ENCODE data around the gene MEAF6.

MEAF6 gene

GRCh38 chr1:37483785-37484184 lies 30.8 kb downstream of the MEAF6 start:
- no peak for DNase-seq

- DNase-seq, result no peak
Observed at GRCh38 chr1:37482796-37483744, 31.5 kb downstream of the MEAF6 start.

DNA sequence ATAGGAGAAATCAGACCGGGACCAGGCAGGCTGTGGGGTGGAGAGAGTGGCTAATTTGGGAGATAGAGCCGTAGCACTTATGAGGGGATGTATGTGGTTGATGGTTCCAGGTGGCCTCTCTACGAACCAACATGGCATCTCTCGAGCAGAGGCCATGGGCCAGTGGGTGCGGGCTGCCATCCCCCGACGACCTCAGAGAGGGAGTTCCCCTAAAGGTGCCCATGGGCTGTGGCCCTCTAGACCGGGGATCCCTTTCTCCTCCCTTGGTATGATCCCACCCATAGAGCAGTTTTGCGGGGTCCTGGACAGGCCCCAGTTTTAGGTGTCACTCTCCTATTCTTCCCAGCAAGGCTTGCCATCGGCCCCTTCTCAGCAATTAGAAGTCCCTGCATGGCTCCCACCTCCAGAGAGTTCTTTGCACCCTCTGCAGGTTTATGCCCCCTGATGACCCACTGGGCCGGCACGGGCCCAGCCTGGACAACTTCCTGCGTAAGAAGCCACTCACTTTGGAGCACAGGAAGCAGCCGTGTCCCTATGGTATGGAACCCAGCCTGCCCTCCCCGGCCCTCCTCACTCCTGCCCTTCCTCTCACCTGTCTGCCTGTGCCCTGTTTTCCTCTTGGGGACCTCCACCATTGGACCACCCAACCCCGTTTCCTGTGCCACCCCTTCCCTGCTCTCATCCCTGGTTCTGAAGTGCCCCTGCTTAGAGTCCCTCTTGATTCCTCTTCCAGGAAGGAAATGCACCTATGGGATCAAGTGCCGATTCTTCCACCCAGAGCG lies 32.4 kb downstream of the MEAF6 start:
- DNase-seq, result no peak

DNA sequence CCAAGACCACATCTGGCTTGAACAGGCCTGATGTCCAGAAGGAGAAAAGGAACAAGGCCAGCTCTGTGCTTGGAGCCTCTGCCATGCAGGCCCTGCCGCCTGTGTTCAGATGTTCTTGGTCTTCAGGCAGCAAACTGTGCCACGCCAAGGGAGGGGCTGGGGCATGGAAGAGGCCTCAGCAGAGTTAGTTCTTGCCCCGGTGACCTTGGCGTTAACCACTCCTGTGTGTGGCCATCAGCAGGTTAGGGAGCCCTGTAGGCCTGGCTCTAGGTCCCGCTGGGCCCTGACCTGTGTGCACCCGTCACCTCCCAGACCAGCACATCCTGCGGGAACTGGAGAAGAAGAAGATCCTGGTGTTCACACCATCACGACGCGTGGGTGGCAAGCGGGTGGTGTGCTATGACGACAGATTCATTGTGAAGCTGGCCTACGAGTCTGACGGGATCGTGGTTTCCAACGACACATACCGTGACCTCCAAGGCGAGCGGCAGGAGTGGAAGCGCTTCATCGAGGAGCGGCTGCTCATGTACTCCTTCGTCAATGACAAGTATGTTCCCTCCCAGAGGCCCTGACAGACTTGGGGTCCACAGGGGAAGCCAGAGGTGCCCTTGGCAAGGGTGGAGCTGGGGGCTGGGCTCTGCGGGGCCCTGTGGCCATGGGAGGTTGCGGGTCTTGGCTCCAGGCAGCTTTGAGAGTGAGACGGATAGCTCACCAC lies 33.1 kb downstream of the MEAF6 start:
- peak in 1 of 5 donors; percentile 5 for DNase-seq

- DNase-seq, result no peak
Observed at GRCh38 chr1:37480581-37481288, 33.8 kb downstream of the MEAF6 start.

- DNase-seq, result no peak
Observed at GRCh38 chr1:37480125-37480466, 34.5 kb downstream of the MEAF6 start.

DNA sequence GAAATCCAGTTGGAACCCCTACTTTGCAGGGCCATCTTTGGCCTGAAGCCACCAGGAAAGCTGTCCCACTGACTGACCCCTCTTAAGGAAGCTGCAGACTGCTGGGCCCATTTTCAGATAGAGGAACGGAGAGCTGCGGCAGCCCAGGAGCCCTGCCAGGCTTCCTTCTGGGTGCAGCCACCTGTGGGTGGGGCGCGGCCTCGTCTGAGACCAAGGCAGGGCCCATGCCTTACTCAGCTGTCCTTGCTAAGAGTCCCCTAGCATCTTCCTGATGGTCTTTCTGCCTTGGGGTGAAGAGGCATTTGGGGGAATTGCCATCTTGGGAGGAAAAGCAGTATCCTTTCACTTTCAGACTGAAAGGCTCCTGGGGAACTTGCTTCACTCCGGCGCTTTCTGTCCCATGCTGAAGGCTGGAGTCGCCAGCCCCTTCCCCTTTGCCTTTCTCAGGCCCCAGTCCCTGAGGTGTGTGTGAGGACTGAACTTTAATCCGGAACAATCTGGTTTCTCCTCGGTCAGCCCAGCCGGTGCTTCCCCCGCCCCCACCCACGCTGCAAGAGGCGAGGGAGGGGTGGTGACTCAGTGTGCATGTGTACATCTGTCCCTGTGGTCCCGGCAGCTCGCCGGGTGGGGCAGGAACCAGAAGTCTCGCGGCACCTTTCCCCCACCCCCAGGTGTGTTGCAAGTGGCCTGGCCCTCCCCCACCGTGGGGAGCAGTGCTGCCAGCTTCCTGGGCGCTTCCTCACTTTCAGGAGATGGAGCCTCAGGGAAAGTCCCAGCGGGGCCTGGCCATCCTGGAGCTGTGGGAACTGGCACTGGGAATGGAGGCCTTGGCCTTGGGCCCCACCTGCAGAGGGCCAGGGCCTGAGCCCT lies 35.1 kb downstream of the MEAF6 start:
- DNase-seq, result peak; percentile 75 to 92 (median 79)

- peak in 2 of 5 donors; percentile 34 to 63 for DNase-seq
Observed at GRCh38 chr1:37478890-37479254, 35.7 kb downstream of the MEAF6 start.

DNA sequence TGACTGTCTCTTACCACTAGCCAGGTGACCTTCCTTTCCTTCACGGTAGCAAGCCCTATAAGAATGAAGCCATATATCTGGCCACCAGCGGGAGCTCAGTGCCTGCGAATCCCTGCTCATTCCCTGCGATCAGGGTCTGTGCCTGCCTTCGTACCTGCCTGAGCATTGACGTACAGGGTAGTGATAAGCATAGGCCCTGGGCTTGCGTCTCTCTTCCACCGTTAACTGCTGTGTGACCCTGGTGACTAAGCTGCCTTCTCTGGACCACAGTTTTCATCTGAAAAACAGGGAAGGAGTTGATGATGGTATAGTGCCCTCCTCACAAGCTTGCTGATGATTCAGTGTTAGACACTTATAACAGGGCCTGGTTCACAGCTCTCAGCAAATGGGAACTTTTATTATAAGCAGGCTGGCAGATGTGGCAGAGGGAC lies 36.1 kb downstream of the MEAF6 start:
- DNase-seq, result peak in 2 of 5 donors; percentile 41 to 48

DNA sequence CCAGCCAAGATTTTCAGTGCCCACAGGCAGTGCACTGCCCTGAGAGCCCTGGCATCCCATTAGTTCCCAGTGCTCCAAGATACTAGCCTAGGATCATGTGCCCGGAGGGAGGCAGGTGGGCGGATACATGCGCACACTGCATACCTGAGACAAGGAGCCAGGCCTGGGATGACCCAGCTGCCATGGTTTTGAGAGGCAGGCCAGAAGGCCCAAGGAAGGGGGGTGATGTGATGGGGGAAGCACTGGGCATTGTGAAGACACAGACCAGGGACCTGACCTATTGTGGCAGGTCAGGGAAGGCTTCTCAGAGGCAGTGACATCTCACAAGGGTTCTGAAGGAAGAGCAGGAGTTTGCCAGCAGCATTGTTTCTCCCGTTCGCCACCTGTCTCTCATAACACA lies 36.6 kb downstream of the MEAF6 start:
- DNase-seq, result no peak

- DNase-seq, result peak; percentile 75 to 88 (median 86)
Observed at GRCh38 chr1:37477198-37477931, 37.2 kb downstream of the MEAF6 start.

- DNase-seq, result no peak
Observed at GRCh38 chr1:37476460-37477197, 37.9 kb downstream of the MEAF6 start.

- no peak for DNase-seq
Observed at GRCh38 chr1:37476087-37476452, 38.5 kb downstream of the MEAF6 start.

DNA sequence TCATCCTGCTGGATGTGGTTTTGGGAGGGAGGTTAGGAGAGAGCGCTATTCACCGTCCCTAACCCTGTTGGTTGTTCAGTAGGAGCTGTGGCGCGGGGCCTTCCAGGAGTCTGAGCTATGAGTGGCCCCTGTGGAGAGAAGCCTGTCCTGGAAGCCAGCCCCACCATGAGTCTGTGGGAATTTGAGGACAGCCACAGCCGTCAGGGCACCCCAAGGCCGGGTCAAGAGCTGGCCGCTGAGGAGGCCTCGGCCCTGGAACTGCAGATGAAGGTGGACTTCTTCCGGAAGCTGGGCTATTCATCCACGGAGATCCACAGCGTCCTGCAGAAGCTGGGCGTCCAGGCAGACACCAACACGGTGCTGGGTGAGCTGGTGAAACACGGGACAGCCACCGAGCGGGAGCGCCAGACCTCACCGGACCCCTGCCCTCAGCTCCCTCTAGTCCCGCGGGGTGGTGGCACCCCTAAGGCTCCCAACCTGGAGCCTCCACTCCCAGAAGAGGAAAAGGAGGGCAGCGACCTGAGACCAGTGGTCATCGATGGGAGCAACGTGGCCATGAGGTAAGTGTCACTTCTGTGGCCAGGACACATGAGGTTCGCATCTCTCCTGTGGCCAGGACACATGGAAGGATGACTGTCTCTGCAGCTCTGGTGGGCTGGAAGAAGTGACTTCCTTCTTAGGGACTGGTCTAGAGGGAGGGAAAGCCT lies 39.0 kb downstream of the MEAF6 start:
- DNase-seq, result peak in 1 of 5 donors; percentile 18

DNA sequence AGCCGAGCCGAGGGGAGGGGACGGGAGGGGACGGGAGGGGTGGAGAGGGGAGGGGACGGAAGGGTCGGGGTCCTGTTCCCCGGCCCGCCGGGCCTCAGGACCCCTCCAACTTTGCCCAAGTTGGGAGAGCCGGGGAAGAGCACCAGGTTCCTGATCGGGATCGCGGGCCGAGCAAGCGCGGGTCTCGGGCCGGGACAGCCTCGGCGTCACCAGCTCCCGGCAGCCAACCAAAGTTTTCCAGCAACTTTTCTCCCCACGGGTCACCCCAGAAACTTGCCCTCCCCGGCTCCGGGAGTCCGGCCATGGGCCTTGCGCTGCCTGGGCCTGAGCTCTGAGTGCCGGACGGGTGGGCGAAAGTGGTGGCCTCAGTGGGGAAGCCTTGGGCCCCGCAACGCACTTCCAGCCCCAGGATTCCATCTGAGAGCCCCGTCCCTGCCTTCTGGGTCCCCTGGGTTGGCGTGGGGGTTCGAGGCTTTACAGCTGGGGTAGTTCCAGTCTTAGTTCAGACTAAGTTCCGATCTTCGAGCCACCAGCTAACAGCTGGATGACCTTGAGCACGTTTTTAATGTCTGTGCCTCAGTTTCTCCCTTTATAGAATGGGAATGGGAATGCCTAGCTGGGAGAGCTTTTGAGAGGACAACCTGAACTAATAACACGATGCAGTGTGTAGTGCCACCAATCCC lies 39.7 kb downstream of the MEAF6 start:
- peak in 2 of 5 donors; percentile 15 to 32 for DNase-seq

DNA sequence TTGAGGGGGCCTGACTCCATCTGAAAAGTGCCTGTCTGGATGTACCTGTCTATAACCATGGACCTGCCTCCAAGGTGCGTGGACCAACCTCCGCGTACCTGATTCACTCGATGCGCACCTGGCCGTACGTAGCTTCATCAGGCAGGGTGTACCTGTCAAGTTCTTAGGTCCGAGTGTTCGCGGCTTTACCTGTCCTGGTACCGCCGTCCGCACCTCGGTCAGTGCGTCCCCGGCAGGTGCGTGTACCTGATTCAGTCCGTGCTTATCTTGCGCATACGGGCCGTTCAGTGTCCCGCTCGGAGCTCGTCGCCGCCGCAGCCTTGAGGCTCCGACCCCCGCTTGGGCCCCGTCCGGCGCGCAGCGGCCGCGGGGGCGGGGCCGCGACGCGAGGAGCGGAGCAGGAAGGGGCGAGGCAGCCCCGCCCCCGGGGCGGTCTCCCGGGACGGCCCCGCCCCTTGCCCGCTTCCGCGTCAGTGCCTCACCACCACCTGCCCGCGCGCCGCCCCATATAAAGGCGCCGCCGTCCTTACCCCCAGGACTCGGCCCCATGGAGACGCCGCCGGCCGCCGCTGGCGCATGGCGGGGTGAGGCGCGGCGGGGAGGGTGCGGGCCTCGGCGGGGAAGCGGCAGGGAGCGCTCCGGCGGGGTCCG lies 40.4 kb downstream of the MEAF6 start, which contains the start of gene ZC3H12A:
ZC3H12A (plus strand) TSS at position 535 of the 651 bp plus-strand sequence. CDS start 917 bp downstream, outside the sequence.
- peak; percentile 87 to 96 (median 89) for DNase-seq

DNA sequence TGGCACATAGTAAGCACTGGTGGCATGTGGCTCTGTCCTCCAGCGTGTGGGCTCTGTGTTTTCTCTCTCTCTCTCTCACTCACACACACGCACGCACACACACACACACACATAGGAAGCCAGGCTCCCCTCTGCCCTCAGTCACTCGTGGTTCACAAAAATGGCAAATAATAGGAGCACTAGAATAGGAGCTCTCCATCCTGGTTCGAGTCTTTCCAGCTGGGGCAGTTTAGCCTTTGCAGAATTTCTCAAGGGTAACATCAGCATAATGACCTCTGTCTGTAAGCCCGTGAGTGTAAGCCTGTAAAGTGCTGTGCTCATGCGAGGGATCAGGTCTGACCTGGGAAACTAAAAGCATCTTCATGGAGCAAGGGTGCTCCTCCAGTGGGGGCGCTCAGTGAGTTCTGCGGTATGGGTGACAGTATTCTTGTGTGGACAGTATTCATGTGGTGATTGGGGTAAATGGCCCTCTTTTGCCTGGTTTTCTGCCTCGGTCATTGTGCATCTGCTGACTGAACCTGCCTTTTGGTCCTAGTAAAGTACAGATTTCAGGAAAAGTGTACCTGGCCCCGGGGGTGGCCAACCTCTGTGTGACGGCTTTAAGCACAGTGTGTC lies 41.0 kb downstream of the MEAF6 start:
- peak in 1 of 5 donors; percentile 50 for DNase-seq
